Measurements from ENCODE around the gene KCTD1. TPM values are rescaled to one million over a fixed set of nuclear protein-coding genes. Genes with fewer than 3 reads are reported as not detected.

The KCTD1 gene
- total and polyA plus RNA-seq, 2 experiments from 2014 or later, result 5.4 to 13.8 TPM

DNA sequence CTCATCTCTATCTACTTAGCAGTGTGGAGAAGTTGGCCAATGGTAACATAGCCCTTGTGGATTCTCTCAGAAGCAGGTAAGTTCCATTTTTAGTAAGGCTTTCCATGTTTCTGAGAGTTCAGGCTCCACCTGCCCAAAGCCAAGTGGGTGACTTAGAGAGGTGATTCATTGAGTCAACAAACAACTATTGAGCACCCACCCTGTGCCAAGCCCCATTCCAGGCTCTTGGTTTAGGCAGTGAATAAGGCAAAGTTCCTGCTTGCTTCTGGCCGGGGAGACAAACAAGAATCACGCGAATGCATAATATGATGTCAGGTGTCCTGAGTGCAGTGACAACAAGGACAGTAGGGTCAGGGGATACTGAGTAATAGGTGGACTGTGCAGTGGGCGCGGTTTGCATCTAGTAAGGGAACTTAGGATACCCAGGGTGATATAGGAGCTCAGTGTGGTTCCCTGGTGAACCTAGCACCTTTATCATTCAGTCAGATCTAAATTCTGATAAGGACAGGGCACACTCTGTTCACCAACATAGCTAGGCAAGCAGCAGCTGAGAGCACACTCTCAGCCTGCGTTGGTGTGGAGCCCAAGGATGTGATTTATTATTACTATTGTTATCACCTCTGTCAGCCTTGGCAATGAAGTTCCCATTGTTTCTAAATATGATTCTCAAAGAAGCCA is 31.7 kb upstream of the KCTD1 start:
- no peak for TF ChIP-seq CTCF (IDR thresholded peaks at IDR 0.05; ENCODE audit: poor library complexity)
- Histone ChIP-seq H3K36me3 (replicated peaks; ENCODE audit: insufficient read depth, low read depth) (no peaks in the 10 kb centered on the region), H2AFZ (no peak overlapping the region), H3K27ac (no peak overlapping the region), H3K9me2 (replicated peaks; ENCODE audit: insufficient read depth) (no peaks in the 10 kb centered on the region), H3K27me3 (peaks cover 20% of the 10 kb centered on the region), H3K4me3 (no peak overlapping the region), H4K20me1 (ENCODE audit: insufficient read depth, poor library complexity, severe bottlenecking) (no peaks in the 10 kb centered on the region), H3K9me3 (ENCODE audit: low read depth) (no peaks in the 10 kb centered on the region), H3K79me2 (no peaks in the 10 kb centered on the region), H3K4me2 (no peak overlapping the region), H3K4me1 (ENCODE audit: insufficient read depth) (peaks cover 5% of the 10 kb centered on the region)
- WGBS (ENCODE audit: low lambda C conversion rate, missing lambda C conversion rate), result 72% methylated on average over 6 of the region's 6 CpGs
- DNase-seq (ENCODE audit: low spot score), result peak; percentile 25

DNA sequence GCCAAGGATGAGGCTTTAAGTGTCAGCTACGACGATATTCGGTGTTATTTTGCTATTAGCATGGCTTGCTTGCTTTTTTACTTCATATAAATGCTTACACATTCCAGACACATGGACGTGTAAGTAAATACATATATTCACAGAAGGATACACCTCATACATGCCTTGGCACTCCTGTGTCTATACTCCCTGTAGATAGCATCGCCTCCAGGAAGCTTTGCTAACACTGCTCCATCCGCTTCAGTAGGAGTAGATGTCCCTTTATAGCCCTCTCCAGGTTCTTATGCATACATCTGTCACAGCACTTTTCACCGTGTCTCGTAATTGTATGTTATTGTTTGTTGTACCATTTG is 27.5 kb upstream of the KCTD1 start:
- Histone ChIP-seq H3K9me2 (replicated peaks; ENCODE audit: insufficient read depth) (no peaks in the 10 kb centered on the region), H3K27me3 (peaks cover 26% of the 10 kb centered on the region), H3K9me3 (ENCODE audit: low read depth) (no peaks in the 10 kb centered on the region), H4K20me1 (ENCODE audit: insufficient read depth, poor library complexity, severe bottlenecking) (no peaks in the 10 kb centered on the region), H3K4me1 (ENCODE audit: insufficient read depth) (peaks cover 5% of the 10 kb centered on the region), H3K27ac (no peak overlapping the region), H3K36me3 (replicated peaks; ENCODE audit: insufficient read depth, low read depth) (no peaks in the 10 kb centered on the region), H3K4me3 (peak overlapping the region; percentile 5), H2AFZ (peak overlapping the region; percentile 47), H3K79me2 (no peaks in the 10 kb centered on the region), H3K4me2 (peak overlapping the region; percentile 85)
- WGBS (ENCODE audit: low lambda C conversion rate, missing lambda C conversion rate), result 48% methylated on average over 8 of the region's 8 CpGs
- TF ChIP-seq EZH2 (IDR thresholded peaks at IDR 0.05; ENCODE audit: borderline replicate concordance) (no peak), CTCF (IDR thresholded peaks at IDR 0.05; ENCODE audit: poor library complexity) (no peak), EZH2phosphoT487 (IDR thresholded peaks at IDR 0.05; ENCODE audit: low read depth, severe bottlenecking, unreplicated experiment) (no peak)
- DNase-seq (ENCODE audit: low spot score), result no peak

- H3K27me3 ChIP-seq, result peaks cover 26% of the 10 kb centered on the region
- no peak overlapping the region for H3K27ac ChIP-seq
- peak; percentile 64 for DNase-seq (ENCODE audit: low spot score)
- no peaks in the 10 kb centered on the region for H3K9me2 ChIP-seq (replicated peaks; ENCODE audit: insufficient read depth)
- WGBS (ENCODE audit: low lambda C conversion rate, missing lambda C conversion rate), result 5% methylated on average over 27 of the region's 27 CpGs
- peak overlapping the region; percentile 47 for H2AFZ ChIP-seq
- H3K4me1 ChIP-seq (ENCODE audit: insufficient read depth), result peaks cover 5% of the 10 kb centered on the region
- H4K20me1 ChIP-seq (ENCODE audit: insufficient read depth, poor library complexity, severe bottlenecking), result no peaks in the 10 kb centered on the region
- peak overlapping the region; percentile 85 for H3K4me2 ChIP-seq
- H3K36me3 ChIP-seq (replicated peaks; ENCODE audit: insufficient read depth, low read depth), result no peaks in the 10 kb centered on the region
- peak overlapping the region; percentile 5 for H3K4me3 ChIP-seq
- no peaks in the 10 kb centered on the region for H3K9me3 ChIP-seq (ENCODE audit: low read depth)
- no peaks in the 10 kb centered on the region for H3K79me2 ChIP-seq
- TF ChIP-seq EZH2phosphoT487 (IDR thresholded peaks at IDR 0.05; ENCODE audit: low read depth, severe bottlenecking, unreplicated experiment), result no peak
- no peak for TF ChIP-seq CTCF (IDR thresholded peaks at IDR 0.05; ENCODE audit: poor library complexity)
- TF ChIP-seq EZH2 (IDR thresholded peaks at IDR 0.05; ENCODE audit: borderline replicate concordance), result no peak
Measured at GRCh38 chr18:26574958-26575864, 26.9 kb upstream of the KCTD1 start.
